HepG2 (cell line): ENCODE results near the gene ESF1.

Source experiments
- CREM ChIP-seq, 2 experiments: sonication (generic) in 1 of 2; formaldehyde crosslinking in 1 of 2; IDR thresholded peaks; 2 replicates each; pipeline versions ENCODE4 v1.4.0 to v1.6.1; 2016 to 2020; ENCODE audit warnings: antibody characterized with exemption in 1 of 2, mild to moderate bottlenecking in 1 of 2, missing genetic modification reagents in 1 of 2
- EZH2 ChIP-seq: conservative IDR thresholded peaks from 2 replicates; pipeline ENCODE4 v1.6.1; 2012; ENCODE audit warnings: mild to moderate bottlenecking, low read depth, low read length, moderate library complexity
- MAFK ChIP-seq, 2 experiments: IDR thresholded peaks in 1 of 2; conservative IDR thresholded peaks in 1 of 2; 2 replicates each; pipeline ENCODE4 v1.6.1; 2011; ENCODE audit warnings: improper control_type of control experiment in 2 of 2, low read length in 2 of 2
- NBN ChIP-seq: fragments of 450-650 bp; conservative IDR thresholded peaks from 2 replicates; pipeline ENCODE4 v1.6.1; 2017
- NR3C1 ChIP-seq: sonication (generic); formaldehyde crosslinking; IDR thresholded peaks from 2 replicates; pipeline ENCODE4 v1.4.0; 2020; ENCODE audit warnings: missing genetic modification reagents
- PHB2 ChIP-seq: fragments of 450-650 bp; IDR thresholded peaks from 2 replicates; pipeline ENCODE4 v1.6.1; 2018; ENCODE audit not compliant: partially characterized antibody
- POLR2AphosphoS5 ChIP-seq: IDR thresholded peaks from 2 replicates; pipeline ENCODE4 v1.6.1; 2012; ENCODE audit warnings: low read depth, low read length
- RNF2 ChIP-seq: fragments of 450-650 bp; conservative IDR thresholded peaks from 2 replicates; pipeline ENCODE4 v1.6.1; 2016; ENCODE audit warnings: low read depth
- SPEN ChIP-seq: sonication (generic); formaldehyde crosslinking; IDR thresholded peaks from 2 replicates; pipeline ENCODE4 v1.5.1; 2020; ENCODE audit warnings: low read depth, mild to moderate bottlenecking, missing genetic modification reagents
- TF ChIP-seq, protein P1 (sequence below): sonication (generic); formaldehyde crosslinking; IDR thresholded peaks from 2 replicates; pipeline ENCODE4 v1.5.1; 2020; ENCODE audit warnings: mild to moderate bottlenecking, missing genetic modification reagents, moderate library complexity
- TF ChIP-seq, protein P2 (sequence below), 2 experiments: IDR thresholded peaks; 2 replicates each; pipeline ENCODE4 v1.6.1; 2011 to 2012; ENCODE audit warnings: low read length in 2 of 2, borderline replicate concordance in 1 of 2, low read depth in 1 of 2, mild to moderate bottlenecking in 1 of 2, moderate library complexity in 1 of 2

DNA sequence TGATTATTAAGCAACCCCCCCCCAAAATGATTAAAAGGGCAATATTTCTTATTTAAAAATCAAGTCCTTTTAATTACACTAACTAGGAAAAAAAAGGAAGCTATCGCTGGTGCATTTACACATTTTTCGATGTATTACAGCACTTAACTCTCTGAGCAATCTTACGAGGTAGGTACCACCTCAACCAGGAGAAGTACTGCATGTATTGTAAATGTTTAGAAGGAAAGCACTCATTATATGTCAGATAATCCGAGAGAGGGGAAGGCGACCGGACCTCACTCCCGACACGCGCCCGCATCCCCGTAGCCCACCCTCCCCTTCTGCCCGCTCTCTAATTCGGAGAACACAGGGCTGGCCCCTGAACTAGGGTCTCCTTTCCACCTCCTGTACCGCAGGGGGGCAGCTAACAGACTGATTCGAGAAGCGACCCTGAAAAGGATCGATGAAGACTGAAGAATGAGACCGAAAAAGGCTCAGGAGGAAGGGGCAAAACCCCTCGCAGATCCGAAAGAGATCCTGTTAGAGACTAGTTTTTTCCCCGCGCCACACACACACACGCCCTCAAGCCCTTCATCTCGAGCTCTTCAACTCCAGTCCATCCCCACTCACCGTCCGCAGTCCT is 337 bp downstream of the ESF1 start:
- no peak for TF ChIP-seq NR3C1 (CRISPR knock-in tag)
- no peak for TF ChIP-seq NBN
- TF ChIP-seq, protein P1, sequence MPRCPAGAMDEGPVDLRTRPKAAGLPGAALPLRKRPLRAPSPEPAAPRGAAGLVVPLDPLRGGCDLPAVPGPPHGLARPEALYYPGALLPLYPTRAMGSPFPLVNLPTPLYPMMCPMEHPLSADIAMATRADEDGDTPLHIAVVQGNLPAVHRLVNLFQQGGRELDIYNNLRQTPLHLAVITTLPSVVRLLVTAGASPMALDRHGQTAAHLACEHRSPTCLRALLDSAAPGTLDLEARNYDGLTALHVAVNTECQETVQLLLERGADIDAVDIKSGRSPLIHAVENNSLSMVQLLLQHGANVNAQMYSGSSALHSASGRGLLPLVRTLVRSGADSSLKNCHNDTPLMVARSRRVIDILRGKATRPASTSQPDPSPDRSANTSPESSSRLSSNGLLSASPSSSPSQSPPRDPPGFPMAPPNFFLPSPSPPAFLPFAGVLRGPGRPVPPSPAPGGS (CRISPR knock-in tag) = no peak
- TF ChIP-seq PHB2 = no peak
- TF ChIP-seq, protein P2, sequence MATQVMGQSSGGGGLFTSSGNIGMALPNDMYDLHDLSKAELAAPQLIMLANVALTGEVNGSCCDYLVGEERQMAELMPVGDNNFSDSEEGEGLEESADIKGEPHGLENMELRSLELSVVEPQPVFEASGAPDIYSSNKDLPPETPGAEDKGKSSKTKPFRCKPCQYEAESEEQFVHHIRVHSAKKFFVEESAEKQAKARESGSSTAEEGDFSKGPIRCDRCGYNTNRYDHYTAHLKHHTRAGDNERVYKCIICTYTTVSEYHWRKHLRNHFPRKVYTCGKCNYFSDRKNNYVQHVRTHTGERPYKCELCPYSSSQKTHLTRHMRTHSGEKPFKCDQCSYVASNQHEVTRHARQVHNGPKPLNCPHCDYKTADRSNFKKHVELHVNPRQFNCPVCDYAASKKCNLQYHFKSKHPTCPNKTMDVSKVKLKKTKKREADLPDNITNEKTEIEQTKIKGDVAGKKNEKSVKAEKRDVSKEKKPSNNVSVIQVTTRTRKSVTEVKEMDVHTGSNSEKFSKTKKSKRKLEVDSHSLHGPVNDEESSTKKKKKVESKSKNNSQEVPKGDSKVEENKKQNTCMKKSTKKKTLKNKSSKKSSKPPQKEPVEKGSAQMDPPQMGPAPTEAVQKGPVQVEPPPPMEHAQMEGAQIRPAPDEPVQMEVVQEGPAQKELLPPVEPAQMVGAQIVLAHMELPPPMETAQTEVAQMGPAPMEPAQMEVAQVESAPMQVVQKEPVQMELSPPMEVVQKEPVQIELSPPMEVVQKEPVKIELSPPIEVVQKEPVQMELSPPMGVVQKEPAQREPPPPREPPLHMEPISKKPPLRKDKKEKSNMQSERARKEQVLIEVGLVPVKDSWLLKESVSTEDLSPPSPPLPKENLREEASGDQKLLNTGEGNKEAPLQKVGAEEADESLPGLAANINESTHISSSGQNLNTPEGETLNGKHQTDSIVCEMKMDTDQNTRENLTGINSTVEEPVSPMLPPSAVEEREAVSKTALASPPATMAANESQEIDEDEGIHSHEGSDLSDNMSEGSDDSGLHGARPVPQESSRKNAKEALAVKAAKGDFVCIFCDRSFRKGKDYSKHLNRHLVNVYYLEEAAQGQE (IDR thresholded peaks at IDR 0.05; ENCODE audit: borderline replicate concordance in 1 of 2, low read depth in 1 of 2, low read length in 2 of 2) = no peak
- TF ChIP-seq EZH2 = no peak
- no peak for TF ChIP-seq CREM (IDR thresholded peaks at IDR 0.05)
- TF ChIP-seq CREM (CRISPR knock-in tag; IDR thresholded peaks at IDR 0.05) = no peak
- no peak for TF ChIP-seq RNF2
- peak; percentile 99 for TF ChIP-seq POLR2AphosphoS5
- no peak for TF ChIP-seq MAFK (conservative IDR thresholded peaks at IDR 0.05 in 1 of 2, IDR thresholded peaks at IDR 0.05 in 1 of 2; ENCODE audit: low read length in 2 of 2)
- no peak for TF ChIP-seq SPEN (CRISPR knock-in tag)
